HepG2 (cell line): Measurements from ENCODE around the gene OR1D5. TPM values are rescaled to one million over a fixed set of nuclear protein-coding genes. Genes with fewer than 3 reads are reported as not detected.

ENCODE experiments used
- ATF1 ChIP-seq: IDR thresholded peaks from 2 replicates; pipeline ENCODE4 v1.6.1; 2016; ENCODE audit warnings: mild to moderate bottlenecking, control low read depth
- ATF2 ChIP-seq: sonication (generic); formaldehyde crosslinking; IDR thresholded peaks from 2 replicates; pipeline ENCODE4 v1.4.0; 2020; ENCODE audit warnings: missing genetic modification reagents
- DNMT3B ChIP-seq: conservative IDR thresholded peaks from 2 replicates; pipeline ENCODE4 v1.6.1; 2016; ENCODE audit warnings: missing biosample characterization, control low read depth
- EEA1 ChIP-seq: sonication (generic); formaldehyde crosslinking; IDR thresholded peaks from 2 replicates; pipeline ENCODE4 v1.5.1; 2020; ENCODE audit warnings: mild to moderate bottlenecking, missing genetic modification reagents, borderline replicate concordance
- ERF ChIP-seq: IDR thresholded peaks from 2 replicates; pipeline ENCODE4 v1.6.1; 2018; ENCODE audit warnings: missing biosample characterization, missing genetic modification reagents
- FOXO4 ChIP-seq: sonication (generic); formaldehyde crosslinking; conservative IDR thresholded peaks from 2 replicates; pipeline ENCODE4 v1.8.1; 2023; ENCODE audit warnings: missing genetic modification reagents
- GFI1 ChIP-seq: sonication (generic); formaldehyde crosslinking; IDR thresholded peaks from 2 replicates; pipeline ENCODE4 v1.5.0; 2020; ENCODE audit warnings: missing genetic modification reagents, mild to moderate bottlenecking, borderline replicate concordance
- IRF2 ChIP-seq: IDR thresholded peaks from 2 replicates; pipeline ENCODE4 v1.6.1; 2018; ENCODE audit warnings: missing genetic modification reagents, missing compliant biosample characterization
- MAFK ChIP-seq, 2 experiments: IDR thresholded peaks in 1 of 2; conservative IDR thresholded peaks in 1 of 2; 2 replicates each; pipeline ENCODE4 v1.6.1; 2011; ENCODE audit warnings: improper control_type of control experiment in 2 of 2, low read length in 2 of 2
- MEF2D ChIP-seq: sonication (generic); formaldehyde crosslinking; IDR thresholded peaks from 2 replicates; pipeline ENCODE4 v1.5.1; 2020; ENCODE audit warnings: mild to moderate bottlenecking, missing genetic modification reagents
- MLX ChIP-seq: IDR thresholded peaks from 2 replicates; pipeline ENCODE4 v1.6.1; 2016
- MXD1 ChIP-seq: sonication (generic); formaldehyde crosslinking; IDR thresholded peaks from 2 replicates; pipeline ENCODE4 v1.4.0; 2020; ENCODE audit warnings: mild to moderate bottlenecking, missing genetic modification reagents
- NCOA2 ChIP-seq: sonication (generic); formaldehyde crosslinking; IDR thresholded peaks from 2 replicates; pipeline ENCODE4 v1.8.0; 2022; ENCODE audit warnings: inconsistent platforms
- NR1H2 ChIP-seq: sonication (generic); formaldehyde crosslinking; IDR thresholded peaks from 2 replicates; pipeline ENCODE4 v1.8.1; 2022; ENCODE audit warnings: low read depth, missing genetic modification reagents, borderline replicate concordance
- TFDP2 ChIP-seq: sonication (generic); formaldehyde crosslinking; IDR thresholded peaks from 2 replicates; pipeline ENCODE4 v1.4.0; 2020; ENCODE audit warnings: missing genetic modification reagents
- XRCC5 ChIP-seq: fragments of 200-400 bp; formaldehyde crosslinking; optimal IDR thresholded peaks from 2 replicates; pipeline ENCODE3; 2017; ENCODE audit warnings: mild to moderate bottlenecking, low read length
- ZBTB7A ChIP-seq: sonication (generic); formaldehyde crosslinking; IDR thresholded peaks from 2 replicates; pipeline ENCODE4 v1.8.0; 2022; ENCODE audit warnings: mild to moderate bottlenecking, missing genetic modification reagents
- ZMYM2 ChIP-seq: sonication (generic); formaldehyde crosslinking; IDR thresholded peaks from 2 replicates; pipeline ENCODE4 v1.8.0; 2022; ENCODE audit warnings: mild to moderate bottlenecking, missing genetic modification reagents
- ZNF260 ChIP-seq: sonication (generic); formaldehyde crosslinking; IDR thresholded peaks from 2 replicates; pipeline ENCODE4 v1.4.0; 2020; ENCODE audit warnings: missing genetic modification reagents, low read depth, mild to moderate bottlenecking, borderline replicate concordance
- ZNF329 ChIP-seq: sonication (generic); formaldehyde crosslinking; IDR thresholded peaks from 2 replicates; pipeline ENCODE4 v1.9.0; 2021; ENCODE audit warnings: low read depth, mild to moderate bottlenecking, missing genetic modification reagents
- ZNF761 ChIP-seq: sonication (generic); formaldehyde crosslinking; conservative IDR thresholded peaks from 2 replicates; pipeline ENCODE4 v1.4.0; 2020; ENCODE audit warnings: mild to moderate bottlenecking, missing genetic modification reagents
- polyA plus RNA-seq, 8 experiments: library from polyadenylated mRNA; depleted of rRNA in 3 of 8; stranded (reverse) in 7 of 8; unstranded in 1 of 8; fragments of >200 nt; fragmentation: Illumina TruSeq in 4 of 8; extraction: Trizol in 4 of 8; gene quantifications; 2 replicates each; pipeline versions ENCODE4 v1.2.1 to v1.2.3, GENCODE V29; 2011 to 2016; ENCODE audit warnings: low read depth in 4 of 8, missing spikeins in 1 of 8, mixed read lengths in 1 of 8; ENCODE audit not compliant: insufficient read depth in 1 of 8
- total RNA-seq, 5 experiments: library from RNA; depleted of rRNA; stranded (reverse); fragments of >200 nt; fragmentation: Illumina TruSeq; extraction: Trizol; gene quantifications; 2 replicates each; pipeline ENCODE4 v1.2.3, GENCODE V29; 2016; ENCODE audit warnings: low read depth in 1 of 5
- TF ChIP-seq, protein P1 (sequence below): sonication (generic); formaldehyde crosslinking; IDR thresholded peaks from 2 replicates; pipeline ENCODE4 v1.5.1; 2020; ENCODE audit warnings: mild to moderate bottlenecking, moderate library complexity, missing genetic modification reagents

The OR1D5 gene
- total and polyA plus RNA-seq, 2 of the 13 experiments (the other 11 are each of a cell fraction or from before 2014, with no cell fraction given) = not detected

DNA sequence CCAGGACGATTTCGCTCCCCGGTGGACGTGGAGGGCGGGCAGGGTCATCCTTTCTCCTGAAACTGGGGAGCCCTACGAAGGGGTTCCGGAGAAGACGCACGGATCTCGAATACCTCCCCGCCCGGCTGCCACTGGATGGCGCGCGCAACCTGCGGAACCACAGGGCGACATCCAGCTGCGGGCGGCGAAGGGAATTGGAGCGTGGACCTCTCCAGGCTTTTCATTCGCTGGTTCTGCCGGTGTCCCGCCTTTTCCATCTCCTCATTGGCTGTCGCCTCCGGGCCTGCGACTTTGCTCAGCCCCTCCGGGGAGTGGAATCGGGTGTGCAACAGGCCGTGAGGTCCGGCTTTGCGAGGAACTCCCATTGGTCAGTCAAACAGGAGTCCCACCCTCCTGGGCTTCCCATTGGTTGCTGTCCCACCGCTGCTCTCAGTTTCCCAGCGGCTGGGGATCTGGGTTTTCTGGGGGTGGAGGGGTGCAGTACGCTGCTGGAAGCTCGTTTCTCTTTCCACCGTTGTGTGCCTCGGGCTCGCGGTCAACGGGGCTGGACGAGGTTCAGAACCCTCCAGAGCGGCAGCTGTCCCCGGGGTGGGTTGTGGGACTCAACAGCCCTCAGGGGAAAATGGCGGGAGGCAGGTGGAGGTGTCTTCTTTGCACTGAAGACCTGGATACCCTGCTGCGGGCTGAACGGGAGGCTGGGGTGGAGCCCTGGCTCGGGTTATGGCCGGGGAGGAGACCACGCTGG is 14.5 kb downstream of the OR1D5 start (continued):
- TF ChIP-seq FOXO4 = no peak
- TF ChIP-seq ZNF260 (CRISPR knock-in tag) = no peak
- TF ChIP-seq ZNF761 (CRISPR knock-in tag) = 0 out of 2 replicates have a peak, but pooled peaks have one; percentile 33
- TF ChIP-seq ZNF329 (CRISPR knock-in tag) = no peak
- no peak for TF ChIP-seq ZBTB7A (CRISPR knock-in tag)
- no peak for TF ChIP-seq MAFK (conservative IDR thresholded peaks at IDR 0.05 in 1 of 2, IDR thresholded peaks at IDR 0.05 in 1 of 2; ENCODE audit: low read length in 2 of 2)
- no peak for TF ChIP-seq MLX (CRISPR knock-in tag)
- TF ChIP-seq ERF (CRISPR knock-in tag) = peak; percentile 36; the same call in 1 of the 2 replicates
- TF ChIP-seq NR1H2 = no peak
- TF ChIP-seq TFDP2 = no peak; the same call in 1 of the 2 replicates
- TF ChIP-seq ATF1 = peak; percentile 52; the same call in 1 of the 2 replicates
- TF ChIP-seq NCOA2 = no peak; the same call in 1 of the 2 replicates
- peak; percentile 13; the same call in 1 of the 2 replicates for TF ChIP-seq IRF2 (CRISPR knock-in tag)
- no peak for TF ChIP-seq MXD1
- TF ChIP-seq DNMT3B (CRISPR knock-in tag) = no peak
- no peak for TF ChIP-seq ZMYM2 (CRISPR knock-in tag)
- no peak; the same call in 1 of the 2 replicates for TF ChIP-seq EEA1 (CRISPR knock-in tag)
- TF ChIP-seq, protein P1, sequence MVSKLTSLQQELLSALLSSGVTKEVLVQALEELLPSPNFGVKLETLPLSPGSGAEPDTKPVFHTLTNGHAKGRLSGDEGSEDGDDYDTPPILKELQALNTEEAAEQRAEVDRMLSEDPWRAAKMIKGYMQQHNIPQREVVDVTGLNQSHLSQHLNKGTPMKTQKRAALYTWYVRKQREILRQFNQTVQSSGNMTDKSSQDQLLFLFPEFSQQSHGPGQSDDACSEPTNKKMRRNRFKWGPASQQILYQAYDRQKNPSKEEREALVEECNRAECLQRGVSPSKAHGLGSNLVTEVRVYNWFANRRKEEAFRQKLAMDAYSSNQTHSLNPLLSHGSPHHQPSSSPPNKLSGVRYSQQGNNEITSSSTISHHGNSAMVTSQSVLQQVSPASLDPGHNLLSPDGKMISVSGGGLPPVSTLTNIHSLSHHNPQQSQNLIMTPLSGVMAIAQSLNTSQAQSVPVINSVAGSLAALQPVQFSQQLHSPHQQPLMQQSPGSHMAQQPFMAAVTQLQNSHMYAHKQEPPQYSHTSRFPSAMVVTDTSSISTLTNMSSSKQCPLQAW (CRISPR knock-in tag) = peak; percentile 85
- no peak; the same call in 1 of the 2 replicates for TF ChIP-seq ATF2 (CRISPR knock-in tag)
- peak; percentile 53 for TF ChIP-seq XRCC5
- TF ChIP-seq MEF2D (CRISPR knock-in tag) = no peak
- no peak for TF ChIP-seq GFI1 (CRISPR knock-in tag)
